Activated CD8-positive, alpha-beta memory T cell treated with anti-CD3 and anti-CD28 coated beads, Interleukin-2, amount 10 ng/mL, durations not matched to agents 7 days and 5 days (primary cell): ENCODE measurements around the gene TP53I13. TPM values are rescaled to one million over a fixed set of nuclear protein-coding genes. Genes with fewer than 3 reads are reported as not detected.

Experiments
- ATAC-seq: fragments of 150-1000 bp; cut with Tn5 transposase; one replicate; pipeline ENCODE4 v1.10.0; 2021; ENCODE audit warnings: moderate library complexity
- CTCF ChIA-PET: fragments of 350-600 bp; sonication (Branson Sonifier 250); formaldehyde crosslinking; loops from one replicate; lab custom pipeline; 2021; ENCODE audit warnings: antibody characterized with exemption; lab: Charles Lee
- DNase-seq: peaks from one replicate; pipeline ENCODE4 v3.0.0-alpha.2; 2020
- H3K27ac Mint-ChIP-seq: one replicate; pipeline ENCODE4 v1.8.0; 2021; ENCODE audit warnings: mild to moderate bottlenecking, mixed read lengths
- H3K27me3 Mint-ChIP-seq: one replicate; pipeline ENCODE4 v1.8.0; 2021; ENCODE audit warnings: mixed read lengths
- H3K36me3 Mint-ChIP-seq: one replicate; pipeline ENCODE4 v1.8.0; 2021; ENCODE audit warnings: mild to moderate bottlenecking, mixed read lengths
- H3K4me1 Mint-ChIP-seq: one replicate; pipeline ENCODE4 v1.8.0; 2021; ENCODE audit warnings: mixed read lengths
- H3K4me3 Mint-ChIP-seq: one replicate; pipeline ENCODE4 v1.8.0; 2021; ENCODE audit warnings: mild to moderate bottlenecking, moderate library complexity, mixed read lengths
- H3K9me3 Mint-ChIP-seq: one replicate; pipeline ENCODE4 v1.8.0; 2022; ENCODE audit warnings: low read depth, mixed read lengths
- total RNA-seq, 2 experiments: library from RNA; stranded (reverse); gene quantifications; one replicate each; pipeline ENCODE4 v1.2.3, GENCODE V29; 2021

Gene TP53I13
- total RNA-seq, 2 experiments from 2014 or later, result 97.0 to 131 TPM

DNA sequence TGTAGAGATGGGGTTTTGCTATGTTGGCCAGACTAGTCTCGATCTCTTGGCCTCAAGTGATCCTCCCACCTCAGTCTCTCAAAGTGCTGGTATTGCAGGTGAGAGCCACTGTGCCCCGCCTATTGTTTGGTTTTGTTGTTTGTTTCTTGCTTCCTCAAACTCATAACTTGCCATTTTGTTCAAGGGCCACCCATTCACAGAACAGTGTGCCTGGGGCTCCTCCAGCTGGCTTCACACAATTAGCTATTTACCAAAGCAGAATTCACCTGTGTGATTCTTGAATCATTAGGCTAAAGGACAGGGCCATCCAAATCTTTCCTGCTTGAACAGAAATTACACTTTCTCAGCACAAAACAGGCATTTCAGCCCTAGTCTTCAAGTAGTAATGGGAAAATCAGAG is 8.9 kb upstream of the TP53I13 start:
- Mint-ChIP-seq H3K9me3 (no peaks in the 10 kb centered on the region), H3K4me1 (peaks cover 53% of the 10 kb centered on the region), H3K36me3 (peaks cover 20% of the 10 kb centered on the region), H3K4me3 (no peak overlapping the region), H3K27ac (no peak overlapping the region), H3K27me3 (no peaks in the 10 kb centered on the region)
- CTCF ChIA-PET, result interaction anchor here (0.6 to 3.1 kb wide), 4 partner anchors 8 to 190 kb away, joined by 3 to 11 read pairs (median 7); partner anchors contain the start of gene ABHD15
- ATAC-seq (no peak), DNase-seq (no peak)

GRCh38 chr17:29560316-29560715 is 8.2 kb upstream of the TP53I13 start:
- Mint-ChIP-seq H3K27ac (no peak overlapping the region), H3K4me3 (no peak overlapping the region), H3K36me3 (peaks cover 20% of the 10 kb centered on the region), H3K9me3 (no peaks in the 10 kb centered on the region), H3K4me1 (peaks cover 57% of the 10 kb centered on the region), H3K27me3 (no peaks in the 10 kb centered on the region)
- ATAC-seq, result no peak
- no peak for DNase-seq
- CTCF ChIA-PET, result interaction anchor here (1.6 to 2.3 kb wide), 2 partner anchors 24 to 191 kb away, joined by 6 to 11 read pairs; no protein-coding TSS in a partner anchor

DNA sequence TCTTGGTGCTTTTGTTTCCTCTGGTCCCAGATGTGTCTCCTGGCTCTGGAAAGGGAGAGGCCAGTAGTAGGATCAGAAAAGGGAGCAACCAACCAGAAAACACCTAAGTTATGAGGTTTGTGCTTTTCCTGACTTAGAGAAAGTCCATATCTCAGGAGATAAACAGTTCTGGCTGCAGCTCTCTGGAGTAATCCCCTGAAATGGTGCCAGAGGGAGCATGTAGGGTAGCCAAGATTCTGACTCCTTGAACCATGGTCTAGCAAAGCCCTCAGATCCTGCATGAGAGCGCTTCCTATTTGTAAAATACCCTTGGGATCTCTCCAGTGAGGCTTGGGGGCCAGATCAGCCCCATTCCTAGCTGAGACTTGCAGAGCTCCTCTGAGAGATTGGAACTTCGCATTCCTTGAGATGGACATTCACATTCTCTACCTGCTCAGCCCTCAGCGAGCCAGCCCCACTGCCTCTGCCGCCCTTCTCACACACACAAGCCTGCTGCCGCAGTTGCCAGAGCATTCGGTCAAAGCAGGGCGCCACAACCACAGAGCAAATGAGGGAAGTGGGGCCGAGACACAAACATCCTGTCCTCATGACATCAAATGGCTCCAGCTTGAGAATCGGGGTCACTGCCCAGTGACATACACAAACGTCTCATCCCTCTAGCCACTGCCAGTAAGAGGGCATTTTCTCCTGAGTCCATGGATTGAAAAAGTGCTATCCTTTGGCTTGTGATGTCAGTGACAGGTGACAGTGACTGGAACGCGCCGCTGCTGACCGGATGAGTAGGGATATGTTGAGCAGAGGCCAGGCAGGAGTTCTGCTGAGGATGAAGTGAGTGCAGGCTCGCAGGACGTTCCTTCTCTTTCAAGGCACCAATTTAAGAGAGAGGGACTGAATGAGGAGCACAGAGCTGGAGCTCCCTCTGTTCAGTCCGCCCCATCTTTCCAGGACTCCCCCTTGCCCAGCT is 6.7 kb upstream of the TP53I13 start:
- H3K4me1 Mint-ChIP-seq, result peaks cover 60% of the 10 kb centered on the region
- no peaks in the 10 kb centered on the region for H3K9me3 Mint-ChIP-seq
- ATAC-seq (no peak), DNase-seq (peak; percentile 57)
- no peak overlapping the region for H3K4me3 Mint-ChIP-seq
- H3K36me3 Mint-ChIP-seq, result peaks cover 22% of the 10 kb centered on the region
- no peaks in the 10 kb centered on the region for H3K27me3 Mint-ChIP-seq
- peak overlapping the region; percentile 27 for H3K27ac Mint-ChIP-seq
- CTCF ChIA-PET, result interaction anchor here (1.4 to 7.7 kb wide), 3 partner anchors 30 to 55 kb away, joined by 3 to 46 read pairs (median 4); no protein-coding TSS in a partner anchor

DNA sequence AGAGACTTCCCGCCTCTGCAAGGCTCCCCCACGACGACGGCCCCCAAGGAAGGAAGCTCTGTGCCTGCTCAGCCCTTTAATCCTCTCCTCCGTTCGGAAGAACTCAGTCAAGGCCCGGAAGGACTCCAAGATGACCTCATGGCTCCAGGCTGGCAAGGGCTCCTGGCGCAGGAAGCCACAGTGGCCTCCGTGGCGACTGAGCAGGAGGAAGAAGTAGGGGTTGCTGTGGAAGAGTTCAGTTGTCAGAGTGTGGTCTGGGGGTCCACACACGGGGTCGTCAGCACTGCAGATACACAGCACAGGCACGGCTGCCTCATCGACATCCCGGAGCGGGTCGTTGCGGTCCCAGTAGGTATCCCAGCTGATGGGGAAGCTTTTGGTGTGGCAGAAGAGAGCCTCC is 5.9 kb upstream of the TP53I13 start:
- CTCF ChIA-PET, result interaction anchor here (1.4 to 7.7 kb wide), 2 partner anchors 29 to 54 kb away, joined by 3 to 46 read pairs; no protein-coding TSS in a partner anchor
- peaks cover 22% of the 10 kb centered on the region for H3K36me3 Mint-ChIP-seq
- DNase-seq, result no peak
- no peaks in the 10 kb centered on the region for H3K9me3 Mint-ChIP-seq
- H3K4me3 Mint-ChIP-seq, result no peak overlapping the region
- no peak overlapping the region for H3K27ac Mint-ChIP-seq
- H3K27me3 Mint-ChIP-seq, result no peaks in the 10 kb centered on the region
- ATAC-seq, result no peak
- H3K4me1 Mint-ChIP-seq, result peaks cover 52% of the 10 kb centered on the region

- ATAC-seq (no peak), DNase-seq (peak; percentile 42)
- Mint-ChIP-seq H3K27me3 (no peaks in the 10 kb centered on the region), H3K4me3 (peak overlapping the region; percentile 3), H3K36me3 (peaks cover 22% of the 10 kb centered on the region), H3K9me3 (no peaks in the 10 kb centered on the region), H3K4me1 (peaks cover 42% of the 10 kb centered on the region), H3K27ac (no peak overlapping the region)
- CTCF ChIA-PET, result interaction anchor here (0.6 to 7.7 kb wide), 3 partner anchors 28 to 368 kb away, joined by 3 to 46 read pairs (median 3); no protein-coding TSS in a partner anchor
These were observed 4.7 kb upstream of the TP53I13 start for GRCh38 chr17:29563816-29564215.

- Mint-ChIP-seq H3K36me3 (peaks cover 21% of the 10 kb centered on the region), H3K4me3 (peak overlapping the region; percentile 95), H3K4me1 (peaks cover 46% of the 10 kb centered on the region), H3K27ac (peak overlapping the region; percentile 95), H3K9me3 (no peaks in the 10 kb centered on the region), H3K27me3 (no peaks in the 10 kb centered on the region)
- ATAC-seq, result peak; percentile 21
- peak; percentile 81 for DNase-seq
- CTCF ChIA-PET, result interaction anchor here (0.6 to 24.4 kb wide), 16 partner anchors 8 to 493 kb away, joined by 3 to 458 read pairs (median 4); partner anchors contain the start of gene CORO6
These were observed 2.6 kb upstream of the TP53I13 start for GRCh38 chr17:29565643-29566472.

DNA sequence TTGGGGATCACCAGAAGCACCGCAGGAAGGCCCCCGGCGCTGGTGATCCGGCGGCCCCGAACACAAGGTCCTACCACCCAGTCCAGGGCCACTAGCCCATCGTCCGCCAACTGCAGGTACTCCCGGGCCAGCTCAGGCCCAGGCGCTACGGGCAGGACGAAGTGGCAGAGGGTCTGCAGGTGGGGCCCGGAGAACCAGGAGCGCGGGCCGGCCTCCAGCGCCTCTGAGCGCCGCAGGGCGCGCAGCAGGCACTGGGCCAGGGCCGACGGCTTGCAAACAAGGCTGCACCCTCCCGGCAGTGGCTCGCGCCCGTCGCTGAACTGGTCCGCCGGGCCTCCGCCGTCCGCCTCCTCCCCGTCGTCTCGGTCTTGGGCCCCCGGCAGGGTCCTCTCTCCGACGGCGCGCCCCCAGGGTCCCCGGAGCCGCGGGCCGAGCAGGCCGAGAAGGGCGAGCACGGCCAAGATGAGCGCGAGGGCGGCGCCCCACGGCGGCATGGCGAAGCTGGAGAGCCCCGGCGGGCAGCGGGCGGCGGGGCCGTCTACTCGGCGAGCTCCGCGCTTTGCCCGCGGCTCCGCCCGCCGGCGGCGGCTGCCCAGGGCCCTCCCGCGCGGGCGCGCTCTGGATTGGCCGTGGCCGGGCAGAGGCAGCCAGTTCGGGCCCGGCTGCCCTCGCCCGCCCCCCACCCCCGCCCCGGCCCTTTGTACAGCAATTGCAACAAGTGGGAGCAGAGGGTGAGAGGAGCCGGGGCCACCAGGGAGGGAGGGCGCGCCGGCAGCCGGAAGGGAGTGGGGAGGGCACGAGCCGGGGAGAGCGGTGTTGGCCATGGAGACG is 1.8 kb upstream of the TP53I13 start, which contains the start of gene ABHD15:
TSS of gene ABHD15 (minus strand) at position 565 of the 831 bp plus-strand sequence. CDS start at position 494, 71 bp downstream.
- no peaks in the 10 kb centered on the region for H3K9me3 Mint-ChIP-seq
- CTCF ChIA-PET, result interaction anchor here (0.6 to 24.4 kb wide), 17 partner anchors 9 to 418 kb away, joined by 3 to 458 read pairs (median 5); partner anchors contain the start of gene CORO6
- no peaks in the 10 kb centered on the region for H3K27me3 Mint-ChIP-seq
- H3K4me3 Mint-ChIP-seq, result peak within 1 kb of the TSS; percentile 95
- DNase-seq (peak; percentile 78), ATAC-seq (peak; percentile 48)
- H3K27ac Mint-ChIP-seq, result peak within 1 kb of the TSS; percentile 95
- peaks cover 44% of the 10 kb centered on the region for H3K4me1 Mint-ChIP-seq
- peaks cover 21% of the 10 kb centered on the region for H3K36me3 Mint-ChIP-seq

GRCh38 chr17:29567304-29567553 is 1.3 kb upstream of the TP53I13 start:
- H3K27me3 Mint-ChIP-seq, result no peaks in the 10 kb centered on the region
- H3K4me1 Mint-ChIP-seq, result peaks cover 38% of the 10 kb centered on the region

DNA sequence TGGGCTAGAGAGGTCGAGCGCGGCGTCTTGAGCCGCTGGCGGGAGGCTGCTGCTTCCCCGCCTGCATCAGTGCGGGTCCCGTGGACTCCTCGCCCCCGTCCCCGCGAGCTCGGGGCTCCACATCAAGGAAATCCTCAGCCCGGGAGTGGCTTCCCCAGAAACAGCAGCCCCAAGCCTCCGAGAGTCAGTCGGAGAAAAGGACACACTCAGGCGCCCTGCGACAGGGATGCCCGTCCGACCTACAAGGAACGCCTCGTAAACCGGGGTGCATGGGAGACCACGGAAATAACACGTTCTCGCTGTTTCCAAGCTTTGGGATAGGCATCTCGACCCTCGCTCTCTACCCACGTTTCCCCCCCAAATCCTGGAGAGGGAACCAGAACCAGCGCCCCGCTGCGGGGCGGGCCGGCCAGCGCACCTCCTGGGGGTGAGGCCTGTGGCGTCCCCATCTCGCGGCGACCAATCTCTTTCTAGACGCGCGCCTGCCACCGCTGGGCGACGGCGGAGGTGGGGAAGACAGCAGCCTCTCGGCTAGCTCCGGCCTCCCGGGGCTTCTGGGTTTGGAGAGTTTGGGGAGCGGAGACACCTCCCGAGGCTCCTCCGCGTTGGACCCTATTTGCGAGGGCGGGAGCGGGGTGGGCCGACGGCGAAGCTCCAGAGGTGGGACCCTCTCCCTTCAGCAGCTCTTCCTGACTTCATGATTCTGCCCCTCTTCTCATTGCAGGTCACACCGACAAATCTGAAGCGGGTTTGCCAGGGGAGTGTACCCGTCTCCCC is 759 bp upstream of the TP53I13 start:
- H3K27me3 Mint-ChIP-seq, result no peaks in the 10 kb centered on the region
- peaks cover 14% of the 10 kb centered on the region for H3K36me3 Mint-ChIP-seq
- DNase-seq, result peak; percentile 90
- no peaks in the 10 kb centered on the region for H3K9me3 Mint-ChIP-seq
- peak; percentile 67 for ATAC-seq
- H3K4me1 Mint-ChIP-seq, result peaks cover 33% of the 10 kb centered on the region
- CTCF ChIA-PET, result interaction anchor here (0.6 to 24.4 kb wide), 16 partner anchors 8 to 419 kb away, joined by 3 to 458 read pairs (median 4); partner anchors contain the start of genes CORO6, MYO18A and TAOK1
- peak overlapping the region; percentile 95 for H3K4me3 Mint-ChIP-seq
- H3K27ac Mint-ChIP-seq, result peak overlapping the region; percentile 91

More at GRCh38 chr17:29567304-29567553, 1.3 kb upstream of the TP53I13 start:
- ATAC-seq, result peak; percentile 8
- Mint-ChIP-seq H3K36me3 (peaks cover 17% of the 10 kb centered on the region), H3K4me3 (peak overlapping the region; percentile 95), H3K27ac (peak overlapping the region; percentile 90), H3K9me3 (no peaks in the 10 kb centered on the region)
- CTCF ChIA-PET, result interaction anchor here (0.6 to 24.4 kb wide), 13 partner anchors 8 to 418 kb away, joined by 3 to 458 read pairs (median 8); partner anchors contain the start of gene CORO6
- no peak for DNase-seq

DNA sequence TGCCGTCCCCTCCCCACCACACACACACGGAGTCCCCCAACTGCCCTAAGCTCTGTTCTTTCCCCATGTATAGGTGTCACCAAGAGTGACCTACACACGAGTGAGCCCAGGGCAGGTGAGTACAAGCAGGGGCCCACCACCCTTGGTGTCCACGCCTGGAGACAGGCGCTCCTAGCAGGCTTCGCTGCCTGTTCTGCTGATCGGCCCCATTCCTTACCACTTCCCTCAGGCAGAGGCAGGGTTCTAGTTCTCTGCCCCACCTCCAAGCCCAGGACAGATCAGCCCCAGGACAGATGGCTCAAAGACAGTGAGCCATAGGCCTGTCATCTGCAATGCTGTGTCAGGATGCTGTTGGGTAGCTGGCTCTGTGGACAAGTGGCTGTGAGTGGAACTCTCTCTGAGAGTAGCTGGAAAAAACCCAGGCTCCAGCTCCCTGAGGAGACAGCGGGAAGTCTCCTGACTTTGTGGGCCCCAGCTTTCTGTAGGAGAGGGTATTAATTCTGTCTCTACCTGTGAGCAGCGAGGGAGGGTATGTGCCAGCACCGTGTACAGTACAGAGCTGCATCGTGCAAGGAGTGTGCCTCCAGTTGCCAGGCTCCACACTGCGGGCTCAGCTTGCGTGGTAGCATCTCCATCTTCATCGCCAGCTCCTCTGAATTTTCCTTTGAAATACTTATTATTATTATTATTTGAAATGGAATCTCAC is 897 bp downstream of the TP53I13 start:
- no peak for DNase-seq
- Mint-ChIP-seq H3K27ac (peak overlapping the region; percentile 64), H3K4me3 (peak overlapping the region; percentile 95), H3K27me3 (no peaks in the 10 kb centered on the region), H3K4me1 (peaks cover 22% of the 10 kb centered on the region), H3K36me3 (peaks cover 10% of the 10 kb centered on the region), H3K9me3 (no peaks in the 10 kb centered on the region)
- no peak for ATAC-seq
- CTCF ChIA-PET, result interaction anchor here (1.2 to 24.4 kb wide), 7 partner anchors 13 to 199 kb away, joined by 3 to 458 read pairs (median 38); partner anchors contain the start of genes ANKRD13B and CORO6

- Mint-ChIP-seq H3K9me3 (no peaks in the 10 kb centered on the region), H3K4me1 (peaks cover 15% of the 10 kb centered on the region), H3K36me3 (peaks cover 12% of the 10 kb centered on the region), H3K27ac (no peak overlapping the region), H3K27me3 (no peaks in the 10 kb centered on the region), H3K4me3 (peak overlapping the region; percentile 8)
- ATAC-seq (no peak), DNase-seq (peak; percentile 36)
- CTCF ChIA-PET, result interaction anchor here (0.7 to 24.4 kb wide), 7 partner anchors 11 to 200 kb away, joined by 3 to 458 read pairs (median 8); partner anchors contain the start of genes ANKRD13B and CORO6
These were observed 2.0 kb downstream of the TP53I13 start for GRCh38 chr17:29570521-29570920.
